ENCODE measurements around the gene PHKA1. TPM values are rescaled to one million over a fixed set of nuclear protein-coding genes. Genes with fewer than 3 reads are reported as not detected.

Gene PHKA1
- total RNA-seq, 6 donors from 2014 or later = 2.3 to 10.5 (median 3.4) TPM

GRCh38 chrX:72624194-72624593 is 89.9 kb downstream of the PHKA1 start:
- ATAC-seq (ENCODE audit: low FRiP score in 2 of 2) (no peak), DNase-seq (no peak)
- Histone ChIP-seq H3K4me3 (no peak overlapping the region), H3K36me3 (no peaks in the 10 kb centered on the region), H3K27me3 (no peaks in the 10 kb centered on the region), H3K27ac (no peak overlapping the region), H3K4me1 (no peaks in the 10 kb centered on the region), H3K9me3 (no peaks in the 10 kb centered on the region)
- TF ChIP-seq POLR2AphosphoS5 (IDR thresholded peaks at IDR 0.05) (no peak), CTCF (IDR thresholded peaks at IDR 0.05) (no peak), POLR2A (IDR thresholded peaks at IDR 0.05) (no peak), EP300 (IDR thresholded peaks at IDR 0.05) (no peak)

GRCh38 chrX:72621625-72622485 is 92.3 kb downstream of the PHKA1 start:
- no peak for DNase-seq

GRCh38 chrX:72621163-72621562 is 92.9 kb downstream of the PHKA1 start:
- no peak for TF ChIP-seq POLR2AphosphoS5 (IDR thresholded peaks at IDR 0.05)
- no peak for TF ChIP-seq POLR2A (IDR thresholded peaks at IDR 0.05)
- no peak for TF ChIP-seq EP300 (IDR thresholded peaks at IDR 0.05)
- no peak for TF ChIP-seq CTCF (IDR thresholded peaks at IDR 0.05)
- ATAC-seq (ENCODE audit: low FRiP score in 2 of 2) = no peak
- H3K4me3 ChIP-seq = no peak overlapping the region
- no peaks in the 10 kb centered on the region for H3K4me1 ChIP-seq
- no peaks in the 10 kb centered on the region for H3K9me3 ChIP-seq
- DNase-seq = no peak
- 12 to 42% methylated on average over 1 of the region's 1 CpG for WGBS, 2 donors
- H3K27ac ChIP-seq = no peak overlapping the region
- H3K36me3 ChIP-seq = no peaks in the 10 kb centered on the region
- H3K27me3 ChIP-seq = no peaks in the 10 kb centered on the region

More at GRCh38 chrX:72621625-72622485, 92.3 kb downstream of the PHKA1 start:
- Histone ChIP-seq H3K4me3 (no peak overlapping the region), H3K27ac (no peak overlapping the region), H3K36me3 (no peaks in the 10 kb centered on the region), H3K9me3 (no peaks in the 10 kb centered on the region), H3K27me3 (no peaks in the 10 kb centered on the region), H3K4me1 (no peaks in the 10 kb centered on the region)
- WGBS, 2 donors = 63 to 68% methylated on average over 4 of the region's 4 CpGs
- no peak for TF ChIP-seq POLR2A (IDR thresholded peaks at IDR 0.05)
- TF ChIP-seq POLR2AphosphoS5 (IDR thresholded peaks at IDR 0.05) = no peak
- no peak for TF ChIP-seq EP300 (IDR thresholded peaks at IDR 0.05)
- TF ChIP-seq CTCF (IDR thresholded peaks at IDR 0.05) = no peak
- ATAC-seq (ENCODE audit: low FRiP score in 2 of 2) = no peak

- DNase-seq (peak in 1 of 2 donors; percentile 24), ATAC-seq (ENCODE audit: low FRiP score in 2 of 2) (peak in 1 of 2 donors; percentile 83)
- H3K4me1 ChIP-seq = no peaks in the 10 kb centered on the region
- H3K9me3 ChIP-seq = no peaks in the 10 kb centered on the region
- H3K27ac ChIP-seq = no peak overlapping the region
- H3K36me3 ChIP-seq = no peaks in the 10 kb centered on the region
- no peaks in the 10 kb centered on the region for H3K27me3 ChIP-seq
- TF ChIP-seq POLR2A (IDR thresholded peaks at IDR 0.05) (no peak), POLR2AphosphoS5 (IDR thresholded peaks at IDR 0.05) (no peak), CTCF (IDR thresholded peaks at IDR 0.05) (no peak), EP300 (IDR thresholded peaks at IDR 0.05) (no peak)
- H3K4me3 ChIP-seq = no peak overlapping the region
- WGBS, 2 donors = 66 to 90% methylated on average over 8 to 9 of the region's 9 CpGs
Observed at GRCh38 chrX:72620550-72621145, 93.5 kb downstream of the PHKA1 start.
